Progenitor cell of endocrine pancreas (in vitro differentiated cells): Measurements from ENCODE around the gene TXNRD1. TPM values are rescaled to one million over a fixed set of nuclear protein-coding genes. Genes with fewer than 3 reads are reported as not detected.

Experiments used
- DNase-seq: peaks from one replicate; pipeline ENCODE4 v3.0.0; 2021; ENCODE audit warnings: low spot score; ENCODE audit not compliant: unreplicated experiment
- H3K27ac Mint-ChIP-seq: 2 replicates; pipeline ENCODE4 v1.8.0; 2021; ENCODE audit warnings: mild to moderate bottlenecking, moderate library complexity, mixed read lengths
- H3K27me3 Mint-ChIP-seq: 2 replicates; pipeline ENCODE4 v1.8.0; 2021; ENCODE audit warnings: mixed read lengths
- H3K36me3 Mint-ChIP-seq: 2 replicates; pipeline ENCODE4 v1.8.0; 2022; ENCODE audit warnings: mixed read lengths; ENCODE audit not compliant: insufficient read depth
- H3K4me1 Mint-ChIP-seq: 2 replicates; pipeline ENCODE4 v1.8.0; 2021; ENCODE audit warnings: low read depth, mixed read lengths
- H3K4me3 Mint-ChIP-seq: 2 replicates; pipeline ENCODE4 v1.8.0; 2021; ENCODE audit warnings: low read depth, mild to moderate bottlenecking, moderate library complexity, mixed read lengths
- H3K9me3 Mint-ChIP-seq: 2 replicates; pipeline ENCODE4 v1.8.0; 2021; ENCODE audit warnings: low read depth, mixed read lengths
- CTCF ChIP-seq: fragments of 200-600 bp; sonication (generic); IDR thresholded peaks from one replicate; pipeline ENCODE4 v1.5.0; 2021; ENCODE audit warnings: antibody characterized with exemption, mild to moderate bottlenecking; ENCODE audit not compliant: unreplicated experiment
- total RNA-seq: library from RNA; stranded (reverse); gene quantifications from 2 replicates; pipeline ENCODE4 v1.2.1, GENCODE V29; 2021

TXNRD1 gene
- total RNA-seq, 1 donor from 2014 or later: 116 TPM

- H3K27ac Mint-ChIP-seq: peak overlapping the region; percentile 75
- no peak for TF ChIP-seq CTCF
- H3K4me1 Mint-ChIP-seq: no peaks in the 10 kb centered on the region
- H3K4me3 Mint-ChIP-seq: no peak overlapping the region
- H3K9me3 Mint-ChIP-seq: no peaks in the 10 kb centered on the region
- no peak for DNase-seq
- peaks cover 17% of the 10 kb centered on the region for H3K36me3 Mint-ChIP-seq
- H3K27me3 Mint-ChIP-seq: no peaks in the 10 kb centered on the region
These were observed 131.9 kb downstream of the TXNRD1 start for GRCh38 chr12:104347374-104348075.

GRCh38 chr12:104348283-104348993, 132.9 kb downstream of the TXNRD1 start:
- TF ChIP-seq CTCF: no peak
- Mint-ChIP-seq H3K36me3 (peaks cover 13% of the 10 kb centered on the region), H3K9me3 (no peaks in the 10 kb centered on the region), H3K4me1 (no peaks in the 10 kb centered on the region), H3K4me3 (no peak overlapping the region), H3K27ac (no peak overlapping the region), H3K27me3 (no peaks in the 10 kb centered on the region)
- DNase-seq: no peak

GRCh38 chr12:104348994-104349494, 133.5 kb downstream of the TXNRD1 start:
- no peak for TF ChIP-seq CTCF
- H3K27me3 Mint-ChIP-seq: no peaks in the 10 kb centered on the region
- DNase-seq: no peak
- no peaks in the 10 kb centered on the region for H3K9me3 Mint-ChIP-seq
- no peaks in the 10 kb centered on the region for H3K4me1 Mint-ChIP-seq
- H3K27ac Mint-ChIP-seq: no peak overlapping the region
- H3K36me3 Mint-ChIP-seq: peaks cover 12% of the 10 kb centered on the region
- H3K4me3 Mint-ChIP-seq: no peak overlapping the region

- Mint-ChIP-seq H3K27ac (no peak overlapping the region), H3K9me3 (no peaks in the 10 kb centered on the region)
These were observed 134.9 kb downstream of the TXNRD1 start for GRCh38 chr12:104350211-104351056.

More at GRCh38 chr12:104350211-104351056, 134.9 kb downstream of the TXNRD1 start:
- Mint-ChIP-seq H3K4me1 (no peaks in the 10 kb centered on the region), H3K4me3 (no peak overlapping the region), H3K27me3 (no peaks in the 10 kb centered on the region), H3K36me3 (peaks cover 10% of the 10 kb centered on the region)
- DNase-seq: no peak
- TF ChIP-seq CTCF: no peak
